ENCODE results near the gene DLST.

DNA sequence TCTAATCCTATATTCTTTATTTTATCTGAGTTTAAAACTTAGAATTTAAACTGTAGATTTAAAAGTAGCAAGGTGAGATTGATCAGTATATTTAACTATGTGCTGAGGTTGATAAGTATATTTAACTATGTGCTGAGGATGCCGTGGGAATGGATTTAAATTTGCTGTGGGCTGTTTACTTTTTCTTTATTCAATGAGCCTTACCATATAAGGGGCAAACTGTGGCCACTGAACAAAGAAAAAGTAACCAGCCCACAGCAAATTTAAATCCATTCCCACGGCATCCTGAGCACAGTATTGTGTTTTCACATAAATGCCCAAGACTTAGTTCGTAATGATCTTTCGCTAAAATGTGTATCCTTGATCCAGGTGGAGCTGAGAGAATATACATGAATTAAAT lies 48.9 kb upstream of the DLST start:
- TF ChIP-seq, protein P1, sequence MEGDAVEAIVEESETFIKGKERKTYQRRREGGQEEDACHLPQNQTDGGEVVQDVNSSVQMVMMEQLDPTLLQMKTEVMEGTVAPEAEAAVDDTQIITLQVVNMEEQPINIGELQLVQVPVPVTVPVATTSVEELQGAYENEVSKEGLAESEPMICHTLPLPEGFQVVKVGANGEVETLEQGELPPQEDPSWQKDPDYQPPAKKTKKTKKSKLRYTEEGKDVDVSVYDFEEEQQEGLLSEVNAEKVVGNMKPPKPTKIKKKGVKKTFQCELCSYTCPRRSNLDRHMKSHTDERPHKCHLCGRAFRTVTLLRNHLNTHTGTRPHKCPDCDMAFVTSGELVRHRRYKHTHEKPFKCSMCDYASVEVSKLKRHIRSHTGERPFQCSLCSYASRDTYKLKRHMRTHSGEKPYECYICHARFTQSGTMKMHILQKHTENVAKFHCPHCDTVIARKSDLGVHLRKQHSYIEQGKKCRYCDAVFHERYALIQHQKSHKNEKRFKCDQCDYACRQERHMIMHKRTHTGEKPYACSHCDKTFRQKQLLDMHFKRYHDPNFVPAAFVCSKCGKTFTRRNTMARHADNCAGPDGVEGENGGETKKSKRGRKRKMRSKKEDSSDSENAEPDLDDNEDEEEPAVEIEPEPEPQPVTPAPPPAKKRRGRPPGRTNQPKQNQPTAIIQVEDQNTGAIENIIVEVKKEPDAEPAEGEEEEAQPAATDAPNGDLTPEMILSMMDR (IDR thresholded peaks at IDR 0.05): no peak
- TF ChIP-seq POLR2AphosphoS5 (IDR thresholded peaks at IDR 0.05) (no peak), EP300 (IDR thresholded peaks at IDR 0.05) (no peak)

Data from suprapubic skin (tissue), 4 donors.